ENCODE results near the gene AIF1.

AIF1 gene

DNA sequence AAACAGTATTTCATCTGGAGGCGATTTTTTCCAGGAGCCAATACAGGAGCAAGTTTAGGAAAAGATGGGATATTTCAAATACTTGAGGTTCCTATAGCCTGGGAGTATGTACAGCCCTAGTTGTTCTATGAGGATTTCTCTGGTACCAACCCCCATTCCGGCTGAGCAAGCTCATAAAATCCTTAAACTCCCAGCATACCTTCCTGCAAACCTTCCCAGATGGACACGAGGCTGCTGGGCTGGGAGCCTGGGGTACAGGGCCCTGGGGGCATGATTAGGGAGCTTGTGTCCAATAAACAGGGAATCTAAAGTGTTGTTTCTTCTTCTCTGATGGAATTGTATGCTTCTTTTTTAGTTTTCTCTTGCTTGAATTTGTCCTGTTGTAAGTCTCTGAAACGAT, 7.0 kb downstream of the AIF1 start:
- DNase-seq = no peak

DNA sequence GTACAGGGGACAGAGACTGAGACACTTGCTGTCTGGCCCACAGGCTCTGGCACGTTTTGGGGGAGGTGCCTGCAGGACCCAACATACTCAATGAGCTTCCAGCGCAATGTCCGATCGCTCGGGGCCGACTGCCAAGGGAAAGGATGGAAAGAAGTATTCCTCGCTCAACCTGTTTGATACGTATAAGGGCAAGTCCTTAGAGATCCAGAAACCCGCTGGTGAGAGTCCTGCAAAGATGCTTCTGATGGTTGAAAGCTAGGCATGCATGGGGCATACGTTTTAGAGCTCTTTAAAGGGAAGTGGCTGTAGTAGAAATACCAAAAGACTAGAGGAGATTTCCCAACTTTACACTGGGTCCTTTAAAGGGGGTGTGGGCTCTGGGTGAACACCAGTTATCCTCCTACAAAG, 7.7 kb downstream of the AIF1 start:
- no peak for DNase-seq

DNA sequence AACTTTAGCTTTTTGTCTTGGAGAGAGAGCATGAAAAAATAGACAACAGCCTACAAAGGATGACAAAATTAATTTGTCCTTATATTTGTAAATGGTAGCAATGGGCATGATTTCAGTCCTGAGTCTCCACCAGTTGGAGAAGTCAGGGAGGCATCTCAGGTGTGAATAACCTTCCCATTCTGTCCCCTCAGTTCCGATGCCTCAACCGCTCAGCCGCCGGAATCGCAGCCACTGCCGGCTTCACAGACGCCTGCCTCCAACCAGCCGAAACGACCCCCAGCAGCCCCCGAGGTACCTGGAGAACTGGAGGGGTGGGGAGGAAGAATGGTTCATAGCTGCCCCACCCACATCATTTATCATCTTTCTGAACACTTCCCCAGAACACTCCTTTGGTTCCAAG, 9.0 kb downstream of the AIF1 start:
- DNase-seq = no peak

DNA sequence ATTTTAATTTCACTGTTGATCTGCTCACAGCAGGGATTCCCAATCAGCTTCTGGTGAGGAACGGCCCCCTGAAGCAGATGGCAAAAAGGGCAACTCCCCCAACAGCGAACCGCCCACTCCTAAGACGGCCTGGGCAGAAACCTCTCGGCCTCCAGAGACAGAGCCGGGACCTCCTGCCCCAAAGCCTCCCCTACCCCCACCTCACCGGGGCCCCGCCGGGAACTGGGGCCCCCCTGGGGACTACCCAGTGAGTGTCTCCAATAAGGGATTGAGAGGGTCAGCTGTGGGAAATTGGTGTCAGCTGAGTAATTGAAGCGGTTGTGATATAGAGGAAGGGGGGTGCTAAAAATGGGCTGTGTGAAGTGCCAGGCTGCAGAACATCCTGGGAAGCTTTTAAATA, 11.9 kb downstream of the AIF1 start:
- no peak for DNase-seq

DNA sequence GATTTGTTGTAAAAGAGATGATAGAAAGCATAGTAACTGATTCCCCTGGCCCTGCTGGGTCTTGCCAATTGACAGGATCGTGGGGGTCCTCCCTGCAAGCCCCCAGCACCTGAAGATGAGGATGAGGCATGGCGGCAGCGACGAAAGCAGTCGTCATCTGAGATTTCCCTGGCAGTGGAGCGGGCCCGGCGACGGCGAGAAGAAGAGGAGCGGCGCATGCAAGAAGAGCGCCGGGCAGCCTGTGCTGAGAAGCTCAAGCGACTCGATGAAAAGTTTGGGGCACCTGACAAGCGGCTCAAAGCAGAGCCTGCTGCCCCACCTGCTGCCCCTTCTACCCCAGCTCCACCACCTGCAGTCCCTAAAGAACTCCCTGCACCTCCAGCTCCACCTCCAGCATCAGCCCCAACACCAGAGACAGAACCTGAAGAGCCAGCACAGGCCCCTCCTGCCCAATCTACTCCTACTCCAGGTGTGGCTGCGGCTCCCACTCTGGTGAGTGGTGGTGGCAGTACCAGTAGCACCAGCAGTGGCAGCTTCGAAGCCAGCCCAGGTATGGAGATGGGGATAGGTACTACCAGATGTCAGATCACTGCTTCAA, 12.8 kb downstream of the AIF1 start:
- no peak for DNase-seq

DNA sequence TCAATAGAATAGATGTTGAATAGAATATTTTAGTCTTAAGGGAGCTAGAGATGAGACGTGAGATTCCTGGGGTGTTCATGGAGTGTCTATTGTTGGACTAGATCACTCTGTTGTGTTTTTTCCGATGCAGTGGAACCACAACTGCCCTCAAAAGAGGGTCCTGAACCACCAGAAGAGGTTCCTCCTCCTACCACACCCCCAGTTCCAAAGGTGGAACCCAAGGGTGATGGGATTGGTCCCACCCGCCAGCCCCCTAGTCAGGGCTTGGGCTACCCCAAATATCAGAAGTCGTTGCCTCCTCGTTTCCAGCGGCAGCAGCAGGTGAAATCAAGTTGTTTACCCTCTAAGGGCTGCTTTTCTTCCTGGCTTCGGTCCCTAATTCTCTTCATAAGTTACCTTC, 14.0 kb downstream of the AIF1 start:
- DNase-seq = no peak

DNA sequence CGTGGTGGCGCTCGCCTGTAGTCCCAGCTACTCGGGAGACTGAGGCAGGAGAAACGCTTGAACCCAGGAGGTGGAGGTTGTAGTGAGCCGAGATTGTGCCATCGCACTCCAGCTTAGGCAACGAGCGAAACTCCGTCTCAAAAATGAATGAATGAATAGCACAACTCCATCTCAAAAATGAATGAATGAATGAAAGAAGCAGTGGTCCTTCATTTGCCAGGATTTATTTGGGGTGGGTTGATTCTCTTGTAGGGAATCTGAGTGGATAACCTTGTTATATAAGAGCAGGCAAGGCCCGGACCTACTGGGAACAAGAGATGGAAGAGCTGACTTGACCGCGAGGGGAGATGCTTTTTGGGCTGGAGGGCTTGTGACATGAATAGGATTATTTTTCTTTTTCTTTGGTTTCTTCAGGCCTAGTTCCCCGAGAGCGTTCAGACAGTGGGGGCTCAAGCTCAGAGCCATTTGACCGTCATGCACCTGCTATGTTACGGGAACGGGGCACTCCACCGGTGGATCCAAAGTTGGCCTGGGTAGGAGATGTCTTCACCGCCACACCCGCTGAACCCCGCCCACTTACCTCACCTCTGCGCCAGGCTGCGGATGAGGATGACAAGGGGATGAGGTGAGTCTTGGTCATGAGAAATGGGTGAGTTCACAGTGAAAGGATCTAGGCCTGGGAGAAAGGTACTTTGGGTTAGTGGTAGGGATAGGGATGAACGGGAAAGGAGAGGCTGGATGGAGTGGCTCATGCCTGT, 15.3 kb downstream of the AIF1 start:
- DNase-seq = no peak

DNA sequence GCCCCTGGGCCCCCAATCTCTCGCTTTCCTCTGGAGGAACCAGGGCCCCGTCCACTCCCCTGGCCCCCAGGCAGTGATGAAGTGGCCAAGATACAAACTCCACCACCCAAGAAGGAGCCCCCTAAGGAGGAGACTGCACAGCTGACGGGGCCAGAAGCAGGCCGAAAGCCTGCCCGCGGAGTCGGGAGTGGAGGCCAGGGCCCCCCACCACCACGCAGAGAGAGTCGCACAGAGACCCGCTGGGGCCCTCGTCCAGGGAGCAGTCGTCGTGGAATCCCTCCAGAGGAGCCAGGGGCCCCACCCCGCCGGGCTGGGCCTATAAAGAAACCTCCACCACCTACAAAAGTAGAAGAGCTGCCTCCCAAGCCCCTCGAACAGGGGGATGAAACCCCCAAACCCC, 16.2 kb downstream of the AIF1 start:
- no peak for DNase-seq

DNA sequence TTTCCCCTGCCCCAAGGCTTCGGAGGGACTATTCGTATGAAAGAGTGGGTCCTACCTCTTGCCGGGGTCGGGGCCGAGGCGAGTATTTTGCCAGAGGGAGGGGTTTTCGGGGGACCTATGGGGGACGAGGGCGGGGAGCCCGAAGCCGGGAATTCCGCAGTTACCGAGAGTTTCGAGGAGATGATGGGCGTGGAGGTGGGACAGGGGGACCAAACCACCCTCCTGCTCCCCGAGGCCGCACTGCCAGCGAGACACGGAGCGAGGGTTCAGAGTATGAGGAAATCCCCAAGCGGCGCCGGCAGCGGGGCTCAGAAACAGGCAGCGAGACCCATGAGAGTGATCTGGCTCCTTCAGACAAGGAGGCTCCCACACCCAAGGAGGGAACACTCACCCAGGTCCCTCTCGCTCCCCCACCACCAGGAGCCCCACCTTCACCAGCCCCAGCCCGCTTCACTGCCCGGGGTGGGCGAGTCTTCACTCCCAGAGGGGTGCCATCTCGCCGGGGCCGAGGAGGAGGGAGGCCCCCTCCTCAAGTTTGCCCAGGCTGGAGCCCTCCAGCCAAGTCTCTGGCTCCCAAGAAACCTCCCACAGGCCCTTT, 16.7 kb downstream of the AIF1 start:
- no peak for DNase-seq

DNA sequence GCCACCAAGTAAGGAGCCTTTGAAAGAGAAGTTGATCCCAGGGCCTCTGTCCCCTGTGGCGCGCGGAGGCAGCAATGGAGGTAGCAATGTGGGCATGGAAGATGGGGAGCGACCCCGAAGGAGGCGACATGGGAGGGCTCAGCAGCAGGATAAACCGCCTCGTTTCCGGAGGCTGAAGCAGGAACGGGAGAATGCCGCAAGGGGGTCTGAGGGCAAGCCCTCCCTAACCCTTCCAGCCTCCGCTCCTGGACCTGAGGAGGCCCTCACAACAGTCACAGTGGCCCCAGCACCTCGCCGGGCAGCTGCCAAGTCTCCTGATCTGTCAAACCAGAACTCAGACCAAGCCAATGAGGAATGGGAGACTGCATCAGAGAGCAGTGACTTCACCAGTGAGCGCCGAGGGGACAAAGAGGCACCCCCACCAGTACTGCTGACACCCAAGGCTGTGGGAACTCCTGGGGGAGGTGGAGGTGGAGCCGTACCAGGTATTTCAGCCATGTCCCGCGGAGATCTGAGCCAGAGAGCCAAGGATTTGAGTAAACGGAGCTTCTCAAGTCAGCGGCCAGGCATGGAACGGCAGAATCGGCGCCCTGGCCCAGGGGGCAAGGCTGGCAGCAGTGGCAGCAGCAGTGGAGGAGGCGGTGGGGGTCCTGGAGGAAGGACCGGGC, 17.4 kb downstream of the AIF1 start:
- no peak for DNase-seq

DNA sequence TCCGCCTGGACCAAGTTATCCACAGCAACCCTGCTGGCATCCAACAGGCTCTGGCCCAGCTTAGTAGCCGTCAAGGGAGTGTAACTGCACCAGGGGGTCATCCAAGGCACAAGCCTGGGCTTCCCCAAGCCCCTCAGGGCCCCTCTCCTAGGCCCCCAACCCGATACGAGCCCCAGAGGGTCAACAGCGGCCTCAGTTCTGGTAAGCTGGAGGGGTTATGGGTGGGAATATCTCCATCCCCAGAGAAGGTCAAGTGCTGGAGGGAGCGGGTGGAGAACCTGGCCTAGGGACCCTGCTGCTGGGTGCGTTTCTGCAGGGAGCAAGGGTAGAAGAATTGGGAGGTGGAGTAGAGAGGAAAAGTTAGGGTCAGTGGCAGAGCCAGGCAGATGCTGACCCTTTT, 18.4 kb downstream of the AIF1 start:
- no peak for DNase-seq

DNA sequence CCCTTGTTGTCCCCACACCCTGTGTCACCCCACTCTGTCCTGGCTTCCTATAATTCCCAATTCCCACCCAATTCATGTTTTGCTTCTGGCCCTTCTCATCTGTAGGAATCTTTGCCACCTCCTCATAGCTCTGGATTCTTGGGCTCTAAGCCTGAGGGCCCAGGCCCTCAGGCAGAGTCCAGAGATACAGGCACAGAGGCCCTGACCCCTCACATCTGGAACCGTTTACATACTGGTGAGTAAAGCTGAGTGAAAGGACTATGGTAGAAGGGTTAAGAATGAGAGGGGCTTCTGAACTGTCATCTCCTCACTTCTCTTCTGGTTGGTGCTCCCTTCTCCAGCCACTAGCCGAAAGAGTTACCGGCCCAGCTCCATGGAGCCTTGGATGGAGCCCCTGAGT, 19.1 kb downstream of the AIF1 start:
- no peak for DNase-seq

DNA sequence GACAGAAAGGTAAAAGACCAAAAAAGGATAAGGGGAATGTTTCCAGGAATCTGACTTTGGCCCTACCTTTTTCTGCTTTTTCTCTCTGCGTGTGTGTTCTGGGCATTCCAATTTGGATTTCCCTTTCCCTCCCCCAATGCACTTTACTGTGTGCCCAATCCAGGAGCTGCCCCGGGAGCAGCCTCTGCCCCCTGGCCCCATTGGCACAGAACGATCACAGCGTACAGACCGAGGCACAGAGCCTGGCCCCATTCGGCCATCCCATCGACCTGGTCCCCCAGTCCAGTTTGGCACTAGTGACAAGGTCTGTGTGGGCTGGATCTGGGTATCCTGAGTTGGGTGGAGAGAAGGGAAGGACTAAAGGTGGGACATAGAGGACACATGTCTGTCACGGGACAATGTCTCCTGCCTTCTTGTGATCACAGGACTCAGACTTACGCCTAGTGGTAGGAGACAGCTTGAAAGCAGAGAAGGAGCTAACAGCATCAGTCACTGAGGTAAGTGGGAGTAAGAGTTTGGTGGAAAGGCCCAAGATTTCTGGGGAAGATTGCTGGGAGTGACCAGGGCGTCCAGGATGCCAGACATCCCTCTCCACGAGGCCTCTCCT, 20.0 kb downstream of the AIF1 start:
- no peak for DNase-seq

DNA sequence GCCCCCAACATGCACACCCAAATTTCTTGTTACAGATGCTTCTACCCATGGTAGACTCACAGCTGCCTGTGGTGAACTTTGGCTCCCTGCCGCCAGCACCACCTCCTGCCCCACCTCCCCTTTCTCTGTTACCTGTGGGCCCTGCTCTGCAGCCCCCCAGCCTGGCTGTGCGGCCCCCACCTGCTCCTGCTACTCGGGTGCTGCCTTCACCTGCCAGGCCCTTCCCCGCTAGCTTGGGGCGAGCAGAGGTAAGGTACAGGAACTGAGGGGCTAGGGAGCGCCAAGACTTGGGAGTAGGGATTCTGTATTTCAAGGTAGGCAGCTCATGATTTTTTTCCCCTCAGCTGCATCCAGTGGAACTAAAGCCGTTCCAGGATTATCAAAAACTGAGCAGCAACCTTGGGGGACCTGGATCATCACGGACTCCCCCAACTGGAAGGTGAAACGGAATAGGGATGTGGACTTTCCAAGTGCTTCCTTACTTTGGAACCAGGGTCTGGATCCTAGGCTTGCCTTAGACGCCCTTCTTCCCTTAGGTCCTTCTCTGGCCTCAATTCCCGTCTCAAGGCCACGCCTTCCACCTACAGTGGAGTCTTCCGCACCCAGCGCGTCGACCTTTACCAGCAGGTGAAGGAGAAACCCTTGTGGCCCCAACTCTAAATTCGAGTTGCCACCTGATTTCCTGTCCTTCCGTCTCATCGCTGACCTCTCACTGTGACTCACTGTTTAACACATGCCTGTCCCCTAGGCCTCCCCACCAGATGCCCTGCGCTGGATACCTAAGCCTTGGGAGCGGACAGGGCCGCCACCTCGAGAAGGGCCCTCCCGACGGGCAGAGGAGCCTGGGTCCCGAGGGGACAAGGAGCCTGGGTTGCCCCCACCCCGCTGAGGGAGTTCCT, 21.9 kb downstream of the AIF1 start:
- no peak for DNase-seq

DNA sequence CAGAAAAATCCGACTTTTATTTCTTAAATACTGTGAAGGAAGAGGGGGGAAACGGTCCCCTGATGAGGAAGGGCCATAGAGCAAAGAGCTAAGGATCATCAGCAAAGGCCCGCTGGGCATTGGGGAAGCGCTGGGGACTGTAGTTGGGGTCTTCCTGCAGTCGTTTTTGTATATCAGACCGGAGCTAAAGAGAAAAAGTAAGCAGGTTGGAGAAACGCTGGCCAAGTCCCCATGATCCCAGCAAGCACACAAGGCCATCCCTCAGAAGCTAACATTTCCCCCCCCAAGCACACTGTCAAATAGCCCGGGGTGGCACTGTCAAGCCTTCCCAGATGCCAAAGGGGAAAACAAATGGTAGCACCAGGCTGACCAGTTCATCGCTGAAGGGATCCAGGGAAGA, 24.0 kb downstream of the AIF1 start:
- DNase-seq = no peak

DNA sequence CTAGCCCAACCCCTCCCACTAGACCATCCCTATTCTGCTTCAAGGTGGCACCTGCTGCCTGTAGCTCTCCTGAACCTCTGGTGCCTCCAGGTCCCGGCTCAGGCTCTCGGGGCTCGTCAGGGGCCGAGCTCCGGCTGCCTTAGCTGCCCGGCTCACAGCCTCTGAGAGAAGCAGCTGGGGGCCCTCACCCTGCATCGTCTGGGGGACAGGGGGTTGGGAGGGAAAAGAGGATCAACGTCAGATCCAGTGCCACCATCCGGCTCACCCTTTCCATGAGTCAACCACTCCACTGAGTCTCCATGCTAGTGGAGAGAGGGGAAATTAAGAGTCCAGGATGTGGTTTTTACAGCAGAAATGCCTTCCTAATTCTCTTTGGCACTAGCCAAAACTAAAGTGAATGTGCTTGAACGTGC, 24.4 kb downstream of the AIF1 start:
- DNase-seq = no peak

DNA sequence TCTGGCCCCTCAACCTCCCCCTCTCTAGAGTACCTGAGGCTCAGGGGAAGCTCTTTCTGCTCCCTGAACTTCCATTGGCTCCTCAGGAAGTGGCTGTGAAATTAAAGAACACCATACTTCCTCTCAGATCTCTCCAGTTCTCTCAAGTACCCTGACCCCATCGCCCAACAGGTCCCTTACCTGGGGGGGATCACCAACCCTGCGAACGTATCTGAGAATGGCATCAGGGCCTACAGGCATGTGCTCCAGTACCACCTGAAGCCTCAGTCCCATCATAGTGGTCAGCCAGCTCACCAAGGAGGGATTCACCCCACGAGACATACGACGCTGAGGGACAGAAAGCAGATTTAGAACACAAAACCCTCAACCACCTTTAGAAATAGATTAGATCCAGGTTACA, 25.6 kb downstream of the AIF1 start:
- DNase-seq = no peak

DNA sequence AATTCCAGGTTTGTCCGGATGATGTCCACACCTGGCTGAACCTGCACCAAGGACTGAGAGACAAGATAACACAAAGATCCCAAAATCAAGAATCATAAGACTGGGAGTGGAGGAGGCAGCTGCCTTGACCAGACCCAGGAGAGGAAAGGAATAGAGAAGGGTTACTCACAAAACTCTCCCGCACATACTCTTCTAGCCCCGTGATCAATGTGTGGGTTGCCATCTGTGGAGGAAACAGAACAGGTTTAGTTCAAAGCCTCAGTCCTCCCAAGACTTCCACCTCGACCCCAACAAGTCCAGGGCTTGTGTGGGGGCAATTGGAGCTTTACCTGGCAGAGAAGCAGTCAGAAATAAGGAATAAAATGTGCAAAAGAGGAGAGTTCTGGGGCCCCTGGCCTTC, 26.3 kb downstream of the AIF1 start:
- no peak for DNase-seq

DNA sequence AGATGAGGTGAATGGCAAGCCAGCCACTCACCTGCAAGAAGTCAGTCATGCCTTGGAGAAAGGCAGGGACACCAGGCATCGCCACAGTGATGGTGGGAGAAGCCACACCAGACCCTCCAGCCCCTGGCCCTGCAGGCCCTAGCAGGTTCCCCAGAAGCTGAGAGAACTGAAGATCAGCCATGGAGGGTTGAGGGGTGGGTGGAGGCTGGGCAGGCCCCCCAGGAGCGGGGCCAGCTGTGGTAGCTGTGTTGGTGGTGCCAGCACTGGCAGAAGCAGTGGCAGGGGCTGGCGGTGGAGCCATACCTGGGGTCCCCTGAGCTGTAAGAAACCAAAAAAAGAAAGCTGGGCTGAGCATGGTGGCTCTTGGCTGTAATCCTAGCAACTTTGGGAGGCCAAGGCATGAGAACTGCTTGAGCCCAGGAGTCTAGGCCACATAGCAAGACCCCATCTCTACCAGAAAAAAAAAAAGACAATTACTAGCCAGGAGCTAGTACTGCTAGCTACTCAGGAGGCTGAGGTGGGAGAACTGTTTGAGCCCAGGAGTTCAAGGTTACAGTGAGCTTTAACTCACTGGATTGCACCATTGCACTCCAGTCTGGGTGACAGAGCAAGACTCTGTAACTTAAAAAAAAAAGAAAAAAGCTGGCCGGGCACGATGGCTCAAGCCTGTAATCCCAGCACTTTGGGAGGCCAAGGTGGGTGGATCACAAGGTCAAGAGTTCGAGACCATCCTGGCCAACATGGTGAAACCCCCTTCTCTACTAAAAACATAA, 27.9 kb downstream of the AIF1 start:
- no peak for DNase-seq

DNA sequence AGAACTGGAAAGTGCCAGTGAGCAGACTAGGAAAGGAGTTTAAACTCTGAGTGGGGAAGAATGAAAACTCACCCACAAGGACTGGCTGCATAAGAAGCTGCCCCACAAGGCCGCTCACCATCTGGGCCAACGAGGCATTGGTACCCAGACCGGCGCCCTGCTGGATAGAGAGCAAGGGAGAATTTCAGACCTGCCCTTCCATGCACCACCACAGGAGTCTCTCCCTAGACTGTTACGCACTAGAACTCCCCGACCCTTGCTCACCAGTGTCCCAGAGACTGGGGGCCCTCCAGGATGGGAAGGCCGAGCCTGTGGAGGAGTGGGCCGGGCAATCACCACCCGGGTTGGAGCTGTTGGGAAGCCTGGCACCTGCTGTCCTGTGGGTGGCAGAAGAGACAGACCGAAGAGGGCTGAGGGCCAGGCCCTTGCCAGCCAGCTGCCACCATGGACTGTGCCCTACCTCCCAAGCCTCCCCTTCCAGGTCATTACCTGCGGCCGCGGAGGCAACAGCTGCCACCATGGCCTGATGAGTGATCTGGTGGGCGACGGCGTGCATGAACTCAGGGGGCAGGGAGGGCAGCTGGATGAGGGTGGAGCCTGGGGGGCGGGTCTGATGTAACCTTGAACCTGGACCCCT, 28.9 kb downstream of the AIF1 start:
- no peak for DNase-seq

DNA sequence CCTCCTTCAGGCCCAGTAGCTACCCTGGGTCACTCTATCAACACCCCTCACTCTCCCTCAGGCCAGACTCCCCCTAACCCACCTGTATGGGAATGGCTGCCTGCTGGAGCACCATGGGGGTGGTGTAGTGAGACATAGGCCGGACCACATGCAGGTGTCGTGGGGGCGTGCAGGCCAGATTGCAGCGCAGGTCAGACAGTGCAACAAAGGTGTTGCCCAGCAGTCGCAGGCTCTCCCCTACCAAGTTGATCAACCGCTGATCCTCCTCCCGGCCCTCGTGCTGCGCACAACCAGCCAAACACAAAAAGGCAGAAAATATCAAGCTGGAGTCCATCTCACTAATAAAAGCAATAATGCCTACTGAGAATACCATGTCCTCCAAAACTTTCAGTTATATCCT, 30.3 kb downstream of the AIF1 start:
- DNase-seq = no peak
